HG02852 (cell line): Measurements from ENCODE around the gene HYLS1.
"Not testable (repeated sequence)": the region's sequence is repeated elsewhere in the genome, so short reads cannot be mapped to it uniquely, and the experiment has no call there.

Source experiments
- ATAC-seq: cut with Tn5 transposase; IDR thresholded peaks from one replicate; pipeline ENCODE4 v1.9.1; 2021; ENCODE audit warnings: mild to moderate bottlenecking, moderate library complexity; ENCODE audit not compliant: unreplicated experiment

The HYLS1 gene

DNA sequence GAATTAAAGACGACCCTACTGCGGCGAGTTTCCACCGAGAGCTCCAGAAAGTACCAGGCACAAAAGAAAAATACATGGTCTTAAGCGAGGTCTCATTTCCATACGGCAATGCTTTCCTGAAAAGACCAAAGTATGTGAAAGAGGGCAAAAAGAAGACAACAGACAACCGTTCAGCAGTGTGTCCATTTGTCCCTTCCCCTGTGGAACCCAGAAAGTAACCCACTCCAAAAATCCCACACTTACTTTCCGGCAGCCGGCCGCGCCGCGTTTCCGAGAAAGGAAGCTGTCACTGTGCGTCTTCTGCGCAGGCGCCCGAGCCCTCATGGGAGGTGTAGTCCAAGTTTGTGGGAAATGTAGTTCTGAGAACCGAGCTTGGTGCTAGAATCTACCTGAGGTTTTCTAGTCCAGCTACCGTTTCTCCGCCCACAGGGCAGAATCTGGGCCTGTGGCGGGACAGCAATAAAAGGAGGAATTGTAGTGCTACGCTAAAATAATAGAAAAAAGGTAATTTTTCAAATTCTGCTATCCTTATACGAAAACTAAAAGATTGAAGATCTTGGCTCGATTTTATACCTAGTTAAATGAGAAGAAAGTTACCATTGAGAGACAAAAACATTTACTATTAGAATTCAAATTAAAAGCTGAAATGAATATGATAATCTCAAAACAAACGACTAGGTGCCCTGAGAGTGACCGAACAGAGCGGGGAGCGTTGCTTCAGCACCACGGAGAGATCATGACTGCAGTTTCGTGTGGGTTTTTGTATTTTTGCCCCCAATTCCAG, 15.7 kb downstream of the HYLS1 start, which contains the start of gene PUS3:
TSS of gene PUS3 (minus strand) at position 280 of the 784 bp plus-strand sequence. CDS start 6,922 bp downstream, outside the sequence.
- ATAC-seq = peak; percentile 95

DNA sequence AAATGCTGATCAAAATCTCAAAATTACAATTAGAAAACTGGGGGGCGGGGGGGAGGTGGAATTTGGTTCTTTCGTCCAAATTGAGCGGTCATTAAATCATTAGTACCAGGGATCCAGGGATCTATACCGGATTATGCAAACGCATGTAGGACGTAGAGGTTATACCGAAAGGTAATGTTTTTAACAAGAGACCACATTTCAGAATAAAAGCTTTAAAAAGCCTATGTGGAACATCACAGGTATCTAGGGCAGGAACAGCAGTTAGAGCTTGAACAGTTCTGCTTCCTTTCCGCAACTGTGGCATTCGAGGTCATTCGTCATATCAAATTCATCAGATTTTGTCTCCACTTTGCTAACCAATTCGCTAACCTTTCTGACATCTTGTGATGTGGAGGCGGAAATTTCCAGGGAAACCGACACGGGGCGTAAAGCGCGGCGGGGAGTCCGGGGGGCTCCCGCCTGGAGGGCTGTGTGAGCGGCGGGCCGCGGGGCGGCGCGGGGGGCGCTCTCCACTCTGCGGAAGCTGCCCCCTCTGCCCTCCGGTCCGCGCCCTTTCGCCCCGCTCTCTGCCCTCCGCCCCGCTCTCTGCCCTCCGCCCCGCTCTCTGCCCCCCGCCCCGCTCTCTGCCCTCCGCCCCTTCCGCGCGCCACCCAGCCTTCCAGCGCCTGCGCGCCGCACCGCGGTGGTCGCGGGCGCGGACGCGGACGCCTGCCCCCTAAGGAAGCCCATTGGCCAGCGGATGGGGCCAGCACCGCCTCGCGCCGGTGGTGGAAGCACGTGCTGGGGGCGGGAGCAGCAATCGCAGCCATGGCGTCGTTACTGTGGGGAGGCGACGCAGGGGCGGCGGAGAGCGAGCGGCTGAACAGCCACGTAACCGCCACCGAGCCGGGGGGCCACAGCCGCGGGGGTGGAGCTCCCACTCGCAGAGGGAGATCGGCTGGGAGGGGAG, 16.5 kb downstream of the HYLS1 start, which contains the start of gene DDX25:
TSS of gene DDX25 (plus strand) at position 798 of the 949 bp plus-strand sequence. CDS start at position 808, 10 bp downstream.
- no peak for ATAC-seq

DNA sequence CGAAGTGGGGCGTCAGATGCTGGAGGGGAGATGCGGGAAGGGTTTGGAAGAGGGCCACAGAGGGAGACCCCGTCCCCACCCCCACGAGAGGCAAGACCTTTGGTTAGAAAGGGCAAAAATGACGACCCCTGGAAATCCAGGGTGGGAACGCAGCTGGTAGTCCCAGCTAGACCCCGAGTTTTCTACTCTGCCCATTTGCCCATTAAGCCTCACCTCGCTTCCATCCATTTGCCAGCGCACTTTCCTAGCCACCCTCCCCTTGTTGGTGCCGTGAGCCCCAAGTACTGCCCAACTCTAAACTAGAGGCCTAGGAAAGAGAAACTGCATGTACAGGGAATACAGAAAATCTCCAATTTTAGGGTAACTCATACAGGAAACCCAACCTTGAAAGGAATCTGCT, 17.2 kb downstream of the HYLS1 start:
- ATAC-seq = no peak

DNA sequence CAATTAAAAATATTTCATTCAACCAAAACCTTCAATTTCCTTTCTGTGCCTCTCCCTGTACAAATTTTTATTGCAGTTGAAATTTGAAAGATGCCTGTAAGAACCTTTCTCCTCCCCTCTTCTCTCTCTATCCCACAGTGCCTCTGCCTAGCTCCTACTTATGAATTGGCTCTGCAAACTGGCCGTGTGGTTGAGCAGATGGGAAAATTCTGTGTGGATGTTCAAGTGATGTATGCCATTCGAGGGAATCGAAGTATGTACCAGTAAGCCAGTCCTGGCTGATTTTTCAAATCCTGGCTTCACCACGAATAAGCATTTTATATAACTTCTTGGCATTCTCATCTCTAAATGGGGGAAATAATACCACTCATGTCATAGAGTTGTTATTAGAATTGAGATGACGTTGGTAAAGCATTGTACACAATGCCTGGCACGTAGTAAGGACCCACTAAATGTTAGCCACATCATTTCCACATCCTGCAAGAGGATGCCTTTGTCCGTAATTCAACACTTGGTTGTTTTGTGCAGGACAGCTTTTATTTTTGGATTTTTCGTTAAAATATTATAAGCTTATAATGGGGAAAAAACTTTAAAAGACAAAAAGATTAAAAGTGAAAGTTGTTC, 22.9 kb downstream of the HYLS1 start:
- ATAC-seq = no peak

DNA sequence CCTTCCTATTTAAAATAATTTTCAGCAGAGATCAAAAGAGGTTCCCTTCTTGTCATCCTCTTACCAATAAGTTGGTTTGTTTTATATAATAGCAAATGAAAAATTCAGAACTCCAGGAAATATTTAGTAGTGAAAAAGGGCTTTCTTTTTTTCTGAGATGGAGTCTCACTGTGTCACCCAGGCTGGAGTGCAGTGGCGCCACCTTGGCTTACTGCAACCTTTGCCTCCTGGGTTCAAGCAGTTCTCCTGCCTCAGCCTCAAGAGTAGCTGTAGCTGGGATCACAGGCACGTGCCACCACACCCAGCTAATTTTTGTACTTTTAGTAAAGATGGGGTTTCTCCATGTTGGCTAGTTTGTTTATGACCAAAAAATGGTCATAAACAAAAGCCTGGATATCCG, 27.1 kb downstream of the HYLS1 start:
- not testable (repeated sequence) for ATAC-seq

DNA sequence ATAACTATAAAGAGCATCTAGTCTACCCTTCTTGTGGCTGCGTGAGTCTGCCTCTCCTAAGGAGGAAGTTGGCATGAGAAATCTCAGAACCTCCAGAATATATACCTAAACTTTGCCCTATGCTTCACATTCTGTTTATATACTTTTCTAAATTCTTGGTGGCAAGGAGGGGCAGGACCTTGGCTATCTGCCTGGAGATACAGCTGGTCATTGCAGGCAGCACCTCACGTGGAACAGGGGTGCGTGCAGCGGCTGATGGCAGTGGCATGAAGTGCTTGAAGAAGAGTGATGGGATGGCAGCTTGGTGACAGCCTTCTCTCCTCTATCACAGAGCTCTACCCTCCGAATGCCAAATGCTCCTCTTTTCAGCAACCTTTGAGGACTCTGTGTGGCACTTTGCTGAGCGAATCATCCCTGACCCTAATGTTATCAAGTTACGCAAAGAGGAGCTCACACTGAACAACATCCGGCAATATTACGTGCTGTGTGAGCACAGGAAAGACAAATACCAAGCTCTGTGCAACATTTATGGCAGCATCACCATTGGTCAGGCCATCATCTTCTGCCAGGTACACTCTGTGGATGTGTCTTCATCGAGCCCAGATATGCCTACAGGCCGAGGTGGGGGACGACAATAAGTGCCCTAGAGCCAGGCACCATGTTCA, 29.3 kb downstream of the HYLS1 start:
- no peak for ATAC-seq

DNA sequence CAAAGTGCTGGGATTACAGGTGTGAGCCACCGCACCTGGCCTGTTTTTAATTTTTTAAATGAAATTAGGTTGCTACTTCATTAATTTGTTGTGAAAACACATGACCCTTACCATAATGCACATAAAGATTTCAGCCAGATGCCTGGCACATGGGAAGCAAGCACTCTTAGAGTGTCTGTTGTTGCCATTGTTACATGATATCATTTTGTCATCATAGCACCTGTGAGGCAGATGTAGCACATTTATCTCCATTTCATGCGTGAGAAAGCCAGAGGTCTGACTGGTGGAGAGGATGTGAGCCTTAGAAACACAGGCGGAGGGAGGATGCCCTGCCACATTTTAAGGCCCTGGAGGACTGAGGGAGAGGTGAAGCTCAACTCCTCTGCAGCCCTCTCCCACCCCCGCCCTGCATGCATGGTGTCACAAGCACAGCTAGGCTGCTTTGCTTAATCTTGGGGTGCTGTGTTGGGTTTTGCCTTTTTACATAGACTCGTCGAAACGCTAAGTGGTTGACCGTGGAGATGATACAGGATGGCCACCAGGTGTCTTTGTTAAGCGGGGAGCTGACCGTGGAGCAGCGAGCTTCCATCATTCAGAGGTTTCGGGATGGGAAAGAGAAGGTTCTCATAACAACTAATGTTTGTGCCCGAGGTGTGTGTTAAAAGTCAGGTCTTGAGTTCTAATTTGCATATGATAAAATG, 30.8 kb downstream of the HYLS1 start:
- no peak for ATAC-seq

DNA sequence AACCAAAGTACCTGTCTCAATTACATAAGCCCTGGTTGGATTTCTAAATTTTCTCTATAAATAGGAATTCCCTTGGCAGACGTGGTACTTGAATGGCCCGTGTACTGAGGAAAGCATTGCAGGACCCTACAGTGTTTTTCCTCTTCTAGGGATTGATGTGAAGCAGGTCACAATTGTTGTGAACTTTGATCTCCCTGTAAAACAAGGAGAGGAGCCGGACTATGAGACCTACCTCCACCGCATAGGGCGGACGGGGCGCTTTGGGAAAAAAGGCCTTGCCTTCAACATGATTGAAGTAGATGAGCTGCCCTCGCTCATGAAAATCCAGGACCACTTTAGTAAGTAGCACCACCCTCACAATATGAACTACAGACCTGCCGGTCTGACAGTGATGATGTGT, 33.6 kb downstream of the HYLS1 start:
- ATAC-seq = no peak

DNA sequence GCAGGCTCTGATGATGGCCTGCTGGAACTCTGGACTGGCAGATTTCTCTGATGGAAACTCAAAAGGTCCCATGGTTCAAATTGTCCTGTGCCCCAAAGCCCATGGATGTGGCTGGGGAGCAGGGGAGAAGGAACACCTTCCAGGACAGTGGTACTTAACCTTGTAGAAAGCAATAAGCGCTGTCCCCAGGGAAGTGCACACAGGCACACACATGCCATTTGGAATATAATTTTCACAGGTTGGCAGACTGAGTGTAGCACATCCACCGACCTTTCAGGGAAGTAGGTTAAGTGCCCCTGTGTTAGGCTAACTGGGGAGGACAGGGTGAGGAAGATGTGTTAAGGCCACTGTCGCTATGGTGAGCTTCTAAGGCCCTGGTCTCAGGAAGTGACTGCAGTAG, 34.7 kb downstream of the HYLS1 start:
- no peak for ATAC-seq

DNA sequence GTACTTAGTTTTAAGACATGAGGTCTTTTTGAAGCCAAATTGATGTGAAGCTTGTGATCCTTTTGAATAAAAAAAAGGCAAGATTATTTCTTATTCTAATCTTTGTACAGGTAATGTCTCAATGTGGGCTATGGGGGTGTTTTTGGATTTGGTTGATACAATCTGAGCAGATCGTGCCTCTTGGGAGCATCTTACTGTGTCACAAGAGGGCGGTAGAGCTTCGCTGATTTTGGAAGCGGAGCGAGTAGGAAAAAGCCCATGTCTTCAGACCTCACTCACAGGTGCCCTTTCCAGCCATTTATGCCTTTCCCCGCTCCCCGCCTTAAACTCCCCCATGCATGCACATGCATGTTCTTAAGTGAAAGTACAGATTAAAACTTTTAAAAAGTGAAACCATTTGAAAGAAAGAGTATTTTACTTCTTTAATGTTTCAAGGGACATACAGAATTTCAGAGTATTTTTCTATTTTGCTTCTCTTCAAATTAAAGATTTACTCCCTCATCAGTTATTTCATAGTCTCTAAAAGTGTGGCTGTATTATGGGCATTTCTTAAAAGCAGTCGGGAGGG, 35.6 kb downstream of the HYLS1 start:
- ATAC-seq = no peak

DNA sequence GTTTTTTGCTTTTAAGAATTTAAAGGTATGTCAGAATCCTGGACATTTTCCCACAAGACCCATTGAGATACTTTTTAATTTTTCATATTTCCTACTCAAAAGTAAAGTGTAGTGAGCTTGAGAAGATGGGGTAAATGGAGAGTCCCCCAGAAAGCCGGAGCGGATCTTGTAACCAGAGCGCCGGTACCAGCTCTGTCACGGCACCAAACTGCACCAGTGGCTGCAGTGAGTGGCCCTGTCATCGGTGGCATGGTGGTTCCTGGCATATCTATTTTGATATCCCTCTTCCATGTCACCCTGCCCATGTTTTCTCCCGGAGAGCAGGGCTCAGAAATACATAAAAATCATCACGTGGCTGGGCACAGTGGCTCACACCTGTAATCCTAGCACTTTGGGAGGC, 36.2 kb downstream of the HYLS1 start:
- no peak for ATAC-seq

DNA sequence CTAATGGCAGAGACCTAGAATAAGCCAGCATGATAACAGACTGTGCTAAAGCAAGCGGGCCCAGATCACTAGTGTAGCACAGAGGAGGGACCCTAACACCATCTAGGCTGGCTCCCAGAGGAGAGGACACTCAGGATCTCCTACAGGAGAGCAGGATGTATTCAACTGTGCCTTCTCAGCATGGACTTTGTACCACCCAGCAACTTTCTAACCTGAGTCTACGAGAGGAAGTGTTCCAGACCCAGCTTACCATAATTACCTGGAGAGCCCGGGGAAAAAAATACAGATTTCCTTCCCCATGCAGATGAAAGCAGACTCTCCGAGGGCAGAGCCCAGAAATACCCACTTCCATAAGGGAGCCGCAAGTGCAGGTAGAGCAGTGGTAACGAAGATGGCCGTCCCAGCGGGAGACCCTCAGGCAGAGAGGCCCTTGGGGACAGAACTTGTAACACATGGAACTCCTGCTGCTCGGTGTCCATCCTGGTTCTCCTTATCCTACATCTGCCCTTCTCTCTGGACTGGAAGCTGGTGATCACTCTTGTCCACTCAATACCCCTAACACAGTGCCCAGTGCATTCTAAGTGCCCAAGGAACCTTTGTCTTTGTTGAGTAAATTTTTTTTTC, 37.0 kb downstream of the HYLS1 start:
- no peak for ATAC-seq

DNA sequence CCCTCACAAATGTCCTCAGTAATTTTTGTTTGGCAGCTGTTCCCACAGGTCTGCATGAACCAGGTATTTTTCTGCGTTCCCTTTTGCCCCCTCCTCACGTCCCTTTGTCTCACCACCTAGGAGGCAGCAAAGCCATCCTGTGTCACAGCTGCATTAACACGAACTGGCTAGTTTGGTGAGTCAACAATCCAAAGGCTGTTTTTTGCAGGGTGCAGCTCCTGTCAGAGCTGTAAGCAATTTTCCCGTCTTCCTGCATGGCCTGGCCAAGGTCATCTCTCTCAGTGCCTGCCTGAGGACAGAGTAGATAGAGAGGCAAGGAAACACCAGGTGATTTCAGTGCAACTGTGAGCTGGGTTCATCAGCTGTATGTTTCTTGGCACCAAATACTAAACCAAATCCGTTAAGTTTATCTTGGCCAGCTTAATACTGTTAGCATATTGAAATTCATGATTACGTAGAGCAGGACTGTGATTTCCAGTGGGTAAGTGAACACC, 37.8 kb downstream of the HYLS1 start:
- ATAC-seq = no peak

DNA sequence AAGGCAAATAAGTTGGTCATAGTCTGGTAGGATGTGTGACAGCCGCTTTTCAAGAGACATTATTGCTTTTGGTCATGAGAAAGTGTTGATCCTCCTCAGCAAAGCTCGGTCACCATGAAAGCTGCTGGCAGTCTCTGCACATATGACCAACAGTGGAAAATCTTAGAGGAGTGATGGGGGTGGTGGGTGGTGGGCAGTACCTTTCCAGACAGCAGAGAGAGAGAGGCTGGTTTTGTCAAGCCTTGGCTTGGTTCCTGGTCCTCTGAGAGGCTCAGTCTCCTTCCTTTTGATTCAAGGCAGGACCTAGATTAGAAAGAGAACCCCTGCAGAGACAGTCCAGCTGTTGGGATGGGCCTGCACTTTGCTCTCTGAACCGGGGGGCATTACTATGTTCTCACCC, 38.3 kb downstream of the HYLS1 start:
- no peak for ATAC-seq

DNA sequence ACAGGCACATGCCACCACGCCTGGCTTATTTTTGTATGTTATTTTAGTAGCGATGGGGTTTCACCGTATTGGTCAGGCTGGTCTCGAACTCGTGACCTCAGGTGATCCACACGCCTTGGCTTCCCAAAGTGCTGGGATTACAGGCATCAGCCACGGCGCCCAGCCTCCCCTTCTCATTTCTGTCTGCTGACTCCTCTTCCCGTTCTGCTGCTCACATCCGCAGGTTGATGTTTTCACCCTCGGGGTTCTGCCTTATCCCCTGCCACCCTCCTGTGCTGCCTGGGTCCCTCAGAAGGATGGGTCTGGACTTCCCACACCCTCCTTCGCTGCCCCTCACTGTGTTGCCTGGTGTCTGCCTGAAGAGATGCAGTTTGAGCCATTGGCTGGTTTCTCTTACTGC, 39.2 kb downstream of the HYLS1 start:
- no peak for ATAC-seq

DNA sequence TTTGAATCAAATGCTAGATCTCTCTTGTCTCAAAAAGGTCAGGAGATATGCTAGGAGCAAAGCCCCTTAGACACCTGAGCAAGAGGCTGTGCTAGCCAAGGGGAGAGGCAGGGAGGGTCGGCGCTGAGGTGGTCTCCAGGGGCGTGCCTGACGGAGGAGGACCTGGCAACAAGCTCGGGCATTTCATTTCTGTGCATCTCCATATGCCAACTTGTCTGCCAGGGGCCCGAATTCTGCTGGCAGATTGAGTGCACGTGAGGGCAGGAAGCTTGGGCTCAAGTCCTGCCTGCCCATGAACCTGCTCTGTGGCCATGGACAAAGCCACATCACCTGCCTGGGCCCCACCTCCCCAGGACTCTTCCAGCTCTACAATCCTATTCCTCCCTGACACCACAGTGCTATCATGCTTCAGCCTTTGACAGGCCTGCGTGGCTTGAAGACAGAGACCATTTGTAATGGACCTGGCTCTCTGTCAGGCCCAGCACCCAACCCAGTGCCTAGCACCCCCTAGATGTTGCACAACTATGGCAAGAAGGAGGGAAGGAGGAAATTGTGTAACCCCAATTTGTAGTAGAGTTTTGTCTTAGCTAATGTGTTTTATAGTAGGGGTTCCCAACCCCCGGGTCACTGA, 42.1 kb downstream of the HYLS1 start:
- ATAC-seq = no peak

DNA sequence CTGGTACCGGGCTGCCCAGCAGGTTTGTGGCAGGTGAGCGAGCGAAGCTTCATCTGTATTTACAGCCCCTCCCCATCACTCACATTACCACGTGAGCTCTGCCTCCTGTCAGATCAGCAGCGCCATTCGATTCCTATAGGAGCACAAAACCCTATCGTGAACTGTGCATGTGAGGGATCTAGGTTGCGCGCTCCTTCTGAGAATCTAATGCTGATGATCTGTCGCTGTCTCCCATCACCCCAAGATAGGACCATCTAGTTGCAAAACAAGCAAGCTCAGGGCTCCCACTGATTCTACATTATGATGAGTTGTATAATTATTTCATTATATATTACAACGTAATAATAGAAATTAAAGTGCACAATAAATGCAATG, 42.6 kb downstream of the HYLS1 start:
- ATAC-seq = no peak

DNA sequence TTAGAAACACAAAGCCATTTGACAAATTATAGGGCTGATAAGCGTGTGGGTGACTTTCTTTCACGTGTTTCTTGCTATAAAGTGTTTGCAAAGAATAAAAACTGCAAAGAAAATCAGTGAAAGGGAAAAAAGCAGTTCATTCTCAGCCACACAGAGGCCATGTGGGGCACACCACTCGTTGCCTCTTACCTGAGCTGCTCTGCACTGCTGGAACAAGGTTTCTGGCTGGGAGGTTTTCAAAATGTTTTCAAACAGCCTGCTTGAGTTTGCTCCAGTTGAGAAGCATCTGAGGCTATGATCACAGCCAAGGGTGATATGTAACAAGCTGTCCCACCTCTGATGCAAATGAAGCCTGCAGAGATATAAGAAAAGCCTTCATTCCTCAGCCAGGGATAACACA, 43.6 kb downstream of the HYLS1 start:
- ATAC-seq = no peak

DNA sequence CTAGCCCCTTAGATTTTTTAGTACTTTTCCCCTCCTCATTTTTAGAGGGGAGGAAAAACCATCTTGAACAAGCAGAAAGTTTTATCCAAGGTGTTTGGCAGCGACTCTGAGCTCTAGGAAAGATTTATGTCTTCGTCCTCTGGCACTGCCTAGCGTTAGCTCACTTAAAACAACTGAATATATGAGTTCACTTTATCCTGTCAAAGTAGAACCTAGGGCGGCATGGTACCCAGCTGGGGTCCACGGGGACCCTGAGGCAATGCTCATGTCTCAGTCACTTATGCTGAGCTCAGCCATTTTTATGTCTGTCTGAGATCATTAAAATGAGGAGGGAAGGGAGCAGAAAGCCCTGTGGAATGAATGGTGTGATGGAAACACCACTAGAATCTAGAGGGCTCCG, 44.2 kb downstream of the HYLS1 start:
- no peak for ATAC-seq
